K562 (cell line): ENCODE data around the gene GPR3. TPM values are rescaled to one million over a fixed set of nuclear protein-coding genes. Genes with fewer than 3 reads are reported as not detected.
A peak's percentile ranks its signal among the peaks of the same experiment; 100 is the strongest.

Experiments
- BCOR ChIP-seq: fragments of 450-650 bp; IDR thresholded peaks from 2 replicates; pipeline ENCODE4 v1.6.1; 2016
- CHCHD3 ChIP-seq: fragments of 250-450 bp; sonication (Bioruptor Pico); IDR thresholded peaks from 2 replicates; pipeline ENCODE4 v2.1.2; 2022; ENCODE audit warnings: mild to moderate bottlenecking
- CHD2 ChIP-seq: IDR thresholded peaks from 2 replicates; pipeline ENCODE4 v1.6.1; 2011; ENCODE audit warnings: low read depth, low read length
- DIDO1 ChIP-seq: fragments of 450-650 bp; IDR thresholded peaks from 2 replicates; pipeline ENCODE4 v1.6.1; 2016; ENCODE audit warnings: low read depth, missing biosample characterization, missing genetic modification characterization
- FIP1L1 ChIP-seq: fragments of 200-400 bp; formaldehyde crosslinking; IDR thresholded peaks from 2 replicates; pipeline ENCODE4 v1.6.1; 2018; ENCODE audit warnings: mild to moderate bottlenecking, low read depth, low read length; ENCODE audit not compliant: poor library complexity, severe bottlenecking
- FOXK2 ChIP-seq, 2 experiments: fragments of 450-650 bp; IDR thresholded peaks in 1 of 2; conservative IDR thresholded peaks in 1 of 2; 2 replicates each; pipeline ENCODE4 v1.6.1; 2016; ENCODE audit warnings: low read depth in 2 of 2, mild to moderate bottlenecking in 1 of 2
- GABPB2 ChIP-seq: fragments of 250-450 bp; sonication (Bioruptor Pico); conservative IDR thresholded peaks from 2 replicates; pipeline ENCODE4 v1.5.1; 2021; ENCODE audit warnings: mild to moderate bottlenecking
- KAT8 ChIP-seq: fragments of 450-650 bp; IDR thresholded peaks from 2 replicates; pipeline ENCODE4 v1.6.1; 2016; ENCODE audit warnings: low read depth, mild to moderate bottlenecking
- KHSRP ChIP-seq: fragments of 450-650 bp; IDR thresholded peaks from 2 replicates; pipeline ENCODE4 v1.6.1; 2017
- MTF1 ChIP-seq: fragments of 250-450 bp; sonication (Bioruptor Pico); IDR thresholded peaks from 2 replicates; pipeline ENCODE4 v1.9.0; 2021; ENCODE audit warnings: moderate library complexity, mild to moderate bottlenecking, inconsistent platforms, borderline replicate concordance
- NUFIP1 ChIP-seq: fragments of 450-650 bp; IDR thresholded peaks from 2 replicates; pipeline ENCODE4 v1.6.1; 2018; ENCODE audit not compliant: partially characterized antibody
- PRPF4 ChIP-seq: fragments of 200-400 bp; formaldehyde crosslinking; IDR thresholded peaks from one replicate; pipeline ENCODE4 v1.6.1; 2017; ENCODE audit warnings: low read length, low read depth, mild to moderate bottlenecking; ENCODE audit not compliant: insufficient read depth, poor library complexity, severe bottlenecking
- RAD21 ChIP-seq, 2 experiments: fragments of 250-450 bp in 1 of 2; fragments of 450-650 bp in 1 of 2; sonication (Bioruptor Pico) in 1 of 2; formaldehyde crosslinking in 1 of 2; IDR thresholded peaks in 1 of 2; conservative IDR thresholded peaks in 1 of 2; 2 replicates each; pipeline versions ENCODE4 v1.4.0 to v1.8.0; 2020 to 2022; ENCODE audit warnings: mild to moderate bottlenecking in 2 of 2, moderate library complexity in 1 of 2
- SLC30A9 ChIP-seq: fragments of 250-450 bp; sonication (Bioruptor Pico); IDR thresholded peaks from 2 replicates; pipeline ENCODE4 v1.8.0; 2022; ENCODE audit warnings: mild to moderate bottlenecking, moderate library complexity
- TAF15 ChIP-seq: fragments of 200-400 bp; formaldehyde crosslinking; IDR thresholded peaks from 2 replicates; pipeline ENCODE4 v1.6.1; 2017; ENCODE audit warnings: mild to moderate bottlenecking, low read depth, low read length, moderate library complexity
- TCF7 ChIP-seq: sonication (generic); IDR thresholded peaks from 2 replicates; pipeline ENCODE4 v1.6.1; 2016; ENCODE audit warnings: antibody characterized with exemption, borderline replicate concordance
- TFAM ChIP-seq: fragments of 250-450 bp; sonication (Bioruptor Pico); conservative IDR thresholded peaks from 2 replicates; pipeline ENCODE4 v1.5.0; 2021; ENCODE audit warnings: mild to moderate bottlenecking, moderate library complexity
- TFAP4 ChIP-seq: sonication (generic); formaldehyde crosslinking; IDR thresholded peaks from 2 replicates; pipeline ENCODE4 v1.8.0; 2022; ENCODE audit warnings: missing genetic modification reagents, mild to moderate bottlenecking, moderate library complexity, borderline replicate concordance
- XRCC4 ChIP-seq: IDR thresholded peaks from one replicate; pipeline ENCODE4 v1.6.1; 2011; ENCODE audit not compliant: insufficient read depth, insufficient read length; ENCODE audit errors: extremely low read depth
- ZNF146 ChIP-seq: IDR thresholded peaks from one replicate; pipeline ENCODE4 v1.6.1; 2018; ENCODE audit warnings: missing compliant biosample characterization; ENCODE audit not compliant: unreplicated experiment
- ZNF398 ChIP-seq: fragments of 250-450 bp; sonication (Bioruptor Pico); IDR thresholded peaks from 2 replicates; pipeline ENCODE4 v1.8.0; 2021; ENCODE audit warnings: moderate library complexity, mild to moderate bottlenecking, inconsistent platforms
- ZNF655 ChIP-seq: fragments of 250-450 bp; sonication (Bioruptor Pico); IDR thresholded peaks from 2 replicates; pipeline ENCODE4 v1.5.0; 2021
- polyA plus RNA-seq, 8 experiments: library from polyadenylated mRNA; depleted of rRNA in 4 of 8; stranded (reverse) in 5 of 8; unstranded in 3 of 8; fragments of >200 nt; fragmentation: Nextera tagmentation in 2 of 8; fragmentation: Illumina TruSeq in 1 of 8; extraction: Ambion mirVana in 2 of 8; extraction: Trizol in 1 of 8; gene quantifications; 2 replicates each; pipeline versions ENCODE4 v1.2.1 to v1.2.3, GENCODE V29; 2011 to 2014; ENCODE audit warnings: inconsistent platforms in 1 of 8, missing spikeins in 1 of 8
- total RNA-seq, 7 experiments: library from RNA; depleted of rRNA in 6 of 7; stranded (reverse); fragments of >200 nt in 6 of 7; fragmentation: Illumina TruSeq in 2 of 7; extraction: Trizol in 2 of 7; gene quantifications; 2 replicates each; pipeline versions ENCODE4 v1.2.1 to v1.2.3, GENCODE V29; 2011 to 2021; ENCODE audit warnings: low replicate concordance in 1 of 7

GPR3 gene
- total and polyA plus RNA-seq, 9 of the 15 experiments (the other 6 are each of a cell fraction or from before 2014, with no cell fraction given), result 0.24 to 11.5 (median 3.7) TPM

GRCh38 chr1:27349784-27350662, 42.4 kb upstream of the GPR3 start (continued):
- no peak for TF ChIP-seq ZNF398 (CRISPR knock-in tag)
- TF ChIP-seq KAT8, result no peak
- TF ChIP-seq XRCC4, result no peak
- TF ChIP-seq KHSRP, result no peak
- no peak for TF ChIP-seq NUFIP1
- no peak for TF ChIP-seq ZNF655 (CRISPR knock-in tag)
- TF ChIP-seq FIP1L1, result no peak
- TF ChIP-seq PRPF4, result peak; percentile 40
- TF ChIP-seq RAD21 (CRISPR knock-in tag; conservative IDR thresholded peaks at IDR 0.05 in 1 of 2, IDR thresholded peaks at IDR 0.05 in 1 of 2), result no peak
- TF ChIP-seq BCOR, result no peak
- TF ChIP-seq CHD2, result no peak
- TF ChIP-seq TFAP4 (CRISPR knock-in tag), result no peak
- TF ChIP-seq GABPB2, result no peak
- no peak for TF ChIP-seq TFAM (CRISPR knock-in tag)
- TF ChIP-seq TCF7, result no peak
- TF ChIP-seq ZNF146 (CRISPR knock-in tag), result no peak
- no peak for TF ChIP-seq DIDO1 (tag)
- no peak for TF ChIP-seq TAF15
- no peak for TF ChIP-seq FOXK2 (conservative IDR thresholded peaks at IDR 0.05 in 1 of 2, IDR thresholded peaks at IDR 0.05 in 1 of 2; ENCODE audit: low read depth in 2 of 2)
- no peak for TF ChIP-seq MTF1
- TF ChIP-seq SLC30A9 (CRISPR knock-in tag), result no peak
- TF ChIP-seq CHCHD3 (CRISPR knock-in tag), result no peak
